ENCODE measurements around the gene OVCA2. TPM values are rescaled to one million over a fixed set of nuclear protein-coding genes. Genes with fewer than 3 reads are reported as not detected.

Gene OVCA2
- polyA plus RNA-seq, 1 donor (not counting 4 experiments of a cell fraction or from before 2014, with no cell fraction given), result 41.2 TPM

- Histone ChIP-seq H3K4me3 (ENCODE audit: control insufficient read depth in 2 of 3, extremely low read depth in 1 of 3, insufficient read depth in 2 of 3, low read depth in 1 of 3, low read length in 3 of 3) (no peak overlapping the region), H3K27ac (ENCODE audit: control insufficient read depth, insufficient read depth, low read length) (no peak overlapping the region), H3K4me1 (ENCODE audit: control insufficient read depth, extremely low read depth, insufficient read depth, low read length) (peaks cover 9% of the 10 kb centered on the region), H2AFZ (ENCODE audit: control insufficient read depth, low read length) (no peak overlapping the region), H3K4me2 (ENCODE audit: control insufficient read depth, extremely low read depth, insufficient read depth, low read depth, low read length) (no peak overlapping the region), H3K36me3 (ENCODE audit: control insufficient read depth in 2 of 2, extremely low read depth in 1 of 2, insufficient read depth in 2 of 2, low read length in 2 of 2) (no peaks in the 10 kb centered on the region), H3K9me1 (ENCODE audit: control insufficient read depth, extremely low read depth, insufficient read depth, low read length) (no peaks in the 10 kb centered on the region), H3K79me2 (ENCODE audit: control insufficient read depth, insufficient read depth, low read length) (peaks cover 5% of the 10 kb centered on the region), H3K27me3 (ENCODE audit: control insufficient read depth, extremely low read depth, insufficient read depth, low read length) (peaks cover 8% of the 10 kb centered on the region), H3K9me3 (ENCODE audit: control insufficient read depth, low read depth, low read length) (no peaks in the 10 kb centered on the region), H3K9ac (ENCODE audit: control insufficient read depth, extremely low read depth, insufficient read depth, low read length) (no peak overlapping the region), H4K20me1 (ENCODE audit: control insufficient read depth, extremely low read depth, insufficient read depth, low read length) (no peaks in the 10 kb centered on the region)
- no peak for FAIRE-seq
- no peak for DNase-seq (ENCODE audit: low read depth, low spot score)
- TF ChIP-seq CTCF (optimal IDR thresholded peaks at IDR 0.05 in 1 of 3, IDR thresholded peaks at IDR 0.05 in 1 of 3, conservative IDR thresholded peaks at IDR 0.05 in 1 of 3; ENCODE audit: extremely low read depth in 1 of 3, insufficient read depth in 2 of 3, low read length in 3 of 3) (no peak), EZH2 (IDR thresholded peaks at IDR 0.05; ENCODE audit: low read length) (no peak)
- dilution Hi-C loops (cut with MboI; ENCODE audit: extremely low pct_ligation_motif_present, low sequenced_read_pairs), result no loop called here
Measured at GRCh38 chr17:2028234-2028614, 13.6 kb upstream of the OVCA2 start.

- Histone ChIP-seq H3K36me3 (ENCODE audit: control insufficient read depth in 2 of 2, extremely low read depth in 1 of 2, insufficient read depth in 2 of 2, low read length in 2 of 2) (no peaks in the 10 kb centered on the region), H4K20me1 (ENCODE audit: control insufficient read depth, extremely low read depth, insufficient read depth, low read length) (no peaks in the 10 kb centered on the region), H3K4me3 (ENCODE audit: control insufficient read depth in 2 of 3, extremely low read depth in 1 of 3, insufficient read depth in 2 of 3, low read depth in 1 of 3, low read length in 3 of 3) (no peak overlapping the region), H2AFZ (ENCODE audit: control insufficient read depth, low read length) (no peak overlapping the region), H3K79me2 (ENCODE audit: control insufficient read depth, insufficient read depth, low read length) (peaks cover 5% of the 10 kb centered on the region), H3K9me3 (ENCODE audit: control insufficient read depth, low read depth, low read length) (no peaks in the 10 kb centered on the region), H3K27ac (ENCODE audit: control insufficient read depth, insufficient read depth, low read length) (no peak overlapping the region), H3K9ac (ENCODE audit: control insufficient read depth, extremely low read depth, insufficient read depth, low read length) (no peak overlapping the region), H3K4me2 (ENCODE audit: control insufficient read depth, extremely low read depth, insufficient read depth, low read depth, low read length) (no peak overlapping the region), H3K27me3 (ENCODE audit: control insufficient read depth, extremely low read depth, insufficient read depth, low read length) (peaks cover 8% of the 10 kb centered on the region), H3K4me1 (ENCODE audit: control insufficient read depth, extremely low read depth, insufficient read depth, low read length) (peaks cover 9% of the 10 kb centered on the region), H3K9me1 (ENCODE audit: control insufficient read depth, extremely low read depth, insufficient read depth, low read length) (no peaks in the 10 kb centered on the region)
- no peak for TF ChIP-seq CTCF (optimal IDR thresholded peaks at IDR 0.05 in 1 of 3, IDR thresholded peaks at IDR 0.05 in 1 of 3, conservative IDR thresholded peaks at IDR 0.05 in 1 of 3; ENCODE audit: extremely low read depth in 1 of 3, insufficient read depth in 2 of 3, low read length in 3 of 3)
- TF ChIP-seq EZH2 (IDR thresholded peaks at IDR 0.05; ENCODE audit: low read length), result no peak
- DNase-seq (ENCODE audit: low read depth, low spot score) (no peak), FAIRE-seq (no peak)
- dilution Hi-C loops (cut with MboI; ENCODE audit: extremely low pct_ligation_motif_present, low sequenced_read_pairs), result no loop called here
Measured at GRCh38 chr17:2028737-2029136, 13.1 kb upstream of the OVCA2 start.

Measured in keratinocyte (primary cell).